HepG2 (cell line): ENCODE results near the gene NCOA6. TPM values are rescaled to one million over a fixed set of nuclear protein-coding genes. Genes with fewer than 3 reads are reported as not detected.

Experiments used
- ARNTL ChIP-seq: sonication (generic); formaldehyde crosslinking; IDR thresholded peaks from 2 replicates; pipeline ENCODE4 v1.4.0; 2020; ENCODE audit warnings: mild to moderate bottlenecking, missing genetic modification reagents
- IRF2 ChIP-seq: IDR thresholded peaks from 2 replicates; pipeline ENCODE4 v1.6.1; 2018; ENCODE audit warnings: missing genetic modification reagents, missing compliant biosample characterization
- KDM3A ChIP-seq: IDR thresholded peaks from 2 replicates; pipeline ENCODE4 v1.6.1; 2018; ENCODE audit warnings: low read depth, missing compliant biosample characterization
- KLF12 ChIP-seq: sonication (generic); formaldehyde crosslinking; IDR thresholded peaks from 2 replicates; pipeline ENCODE4 v1.4.0; 2020; ENCODE audit warnings: missing genetic modification reagents, borderline replicate concordance
- KLF13 ChIP-seq: sonication (generic); formaldehyde crosslinking; IDR thresholded peaks from 2 replicates; pipeline ENCODE4 v1.4.0; 2020; ENCODE audit warnings: mild to moderate bottlenecking, missing genetic modification reagents
- RBM39 ChIP-seq: fragments of 200-400 bp; formaldehyde crosslinking; IDR thresholded peaks from one replicate; pipeline ENCODE4 v1.6.1; 2018; ENCODE audit warnings: antibody characterized with exemption, mild to moderate bottlenecking, low read depth, low read length; ENCODE audit not compliant: poor library complexity, severe bottlenecking
- RFX5 ChIP-seq: IDR thresholded peaks from 2 replicates; pipeline ENCODE4 v1.6.1; 2011; ENCODE audit warnings: low read depth, low read length, improper control_type of control experiment
- SIN3B ChIP-seq: fragments of 150-350 bp; IDR thresholded peaks from 2 replicates; pipeline ENCODE4 v1.6.1; 2014; ENCODE audit warnings: low read length
- WIZ ChIP-seq: sonication (generic); formaldehyde crosslinking; IDR thresholded peaks from 2 replicates; pipeline ENCODE4 v1.5.1; 2020; ENCODE audit warnings: mild to moderate bottlenecking, missing genetic modification reagents
- XBP1 ChIP-seq: sonication (generic); formaldehyde crosslinking; IDR thresholded peaks from 2 replicates; pipeline ENCODE4 v1.5.0; 2020; ENCODE audit warnings: missing genetic modification reagents
- ZFP41 ChIP-seq: sonication (generic); formaldehyde crosslinking; IDR thresholded peaks from 2 replicates; pipeline ENCODE4 v1.4.0; 2020; ENCODE audit warnings: mild to moderate bottlenecking, missing genetic modification reagents, borderline replicate concordance
- ZNF274 ChIP-seq: sonication (generic); formaldehyde crosslinking; IDR thresholded peaks from 2 replicates; pipeline ENCODE4 v1.5.1; 2020; ENCODE audit warnings: mild to moderate bottlenecking, missing genetic modification reagents
- ZNF33B ChIP-seq: sonication (generic); formaldehyde crosslinking; IDR thresholded peaks from 2 replicates; pipeline ENCODE4 v1.5.1; 2020; ENCODE audit warnings: mild to moderate bottlenecking, missing genetic modification reagents
- ZNF569 ChIP-seq: sonication (generic); formaldehyde crosslinking; IDR thresholded peaks from 2 replicates; pipeline ENCODE4 v1.5.0; 2020; ENCODE audit warnings: mild to moderate bottlenecking, missing genetic modification reagents, moderate library complexity, borderline replicate concordance
- ZNF776 ChIP-seq: sonication (generic); formaldehyde crosslinking; IDR thresholded peaks from 2 replicates; pipeline ENCODE4 v1.4.0; 2020; ENCODE audit warnings: mild to moderate bottlenecking, missing genetic modification reagents
- polyA plus RNA-seq, 8 experiments: library from polyadenylated mRNA; depleted of rRNA in 3 of 8; stranded (reverse) in 7 of 8; unstranded in 1 of 8; fragments of >200 nt; fragmentation: Illumina TruSeq in 4 of 8; extraction: Trizol in 4 of 8; gene quantifications; 2 replicates each; pipeline versions ENCODE4 v1.2.1 to v1.2.3, GENCODE V29; 2011 to 2016; ENCODE audit warnings: low read depth in 4 of 8, missing spikeins in 1 of 8, mixed read lengths in 1 of 8; ENCODE audit not compliant: insufficient read depth in 1 of 8
- total RNA-seq, 5 experiments: library from RNA; depleted of rRNA; stranded (reverse); fragments of >200 nt; fragmentation: Illumina TruSeq; extraction: Trizol; gene quantifications; 2 replicates each; pipeline ENCODE4 v1.2.3, GENCODE V29; 2016; ENCODE audit warnings: low read depth in 1 of 5
- TF ChIP-seq, protein P1 (sequence below): sonication (generic); formaldehyde crosslinking; IDR thresholded peaks from 2 replicates; pipeline ENCODE4 v1.5.1; 2020; ENCODE audit warnings: missing genetic modification reagents, mild to moderate bottlenecking, borderline replicate concordance
- TF ChIP-seq, protein P2 (sequence below): IDR thresholded peaks from 2 replicates; pipeline ENCODE4 v1.6.1; 2016; ENCODE audit warnings: missing compliant biosample characterization, missing genetic modification reagents, borderline replicate concordance
- TF ChIP-seq, protein P3 (sequence below): sonication (generic); IDR thresholded peaks from 2 replicates; pipeline ENCODE4 v1.6.1; 2016; ENCODE audit warnings: low read depth, borderline replicate concordance
- TF ChIP-seq, protein P4 (sequence below): sonication (generic); formaldehyde crosslinking; IDR thresholded peaks from 2 replicates; pipeline ENCODE4 v1.5.0; 2020; ENCODE audit warnings: mild to moderate bottlenecking, missing genetic modification reagents, borderline replicate concordance
- TF ChIP-seq, protein P5 (sequence below): sonication (generic); formaldehyde crosslinking; IDR thresholded peaks from 2 replicates; pipeline ENCODE4 v1.5.0; 2020; ENCODE audit warnings: missing genetic modification reagents
- TF ChIP-seq, protein P6 (sequence below): sonication (generic); formaldehyde crosslinking; IDR thresholded peaks from 2 replicates; pipeline ENCODE4 v1.5.0; 2020; ENCODE audit warnings: missing genetic modification reagents

NCOA6 gene
- total and polyA plus RNA-seq, 2 of the 13 experiments (the other 11 are each of a cell fraction or from before 2014, with no cell fraction given): 11.2 to 29.3 TPM

DNA sequence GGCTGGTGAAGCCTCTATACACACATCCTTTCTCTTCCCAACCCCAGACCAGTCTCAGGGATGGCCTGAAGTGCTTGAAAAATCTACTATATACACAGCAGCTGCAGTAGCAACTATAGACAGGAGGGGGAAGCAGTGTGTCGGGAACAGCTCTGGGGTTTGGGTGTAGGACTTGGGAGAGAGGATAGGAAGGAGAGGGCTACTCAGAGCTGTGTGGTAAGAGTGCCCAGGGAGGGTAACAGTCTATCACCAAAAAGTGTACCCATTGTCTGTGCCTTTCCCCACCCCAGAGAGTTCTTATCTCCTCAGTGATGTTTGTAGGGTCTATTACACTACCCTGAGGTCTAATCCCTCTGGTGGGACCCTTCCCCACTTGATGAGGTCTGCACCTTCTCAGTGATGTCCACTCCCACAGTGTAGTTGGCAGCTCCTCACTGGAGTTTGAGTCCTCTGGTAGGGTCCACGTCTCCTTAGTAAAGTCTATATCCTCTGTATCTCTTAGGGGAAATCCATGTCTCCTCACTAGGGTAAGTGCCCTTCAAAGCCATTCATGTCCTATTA is 48.7 kb upstream of the NCOA6 start (continued):
- TF ChIP-seq ARNTL (CRISPR knock-in tag) (0 out of 2 replicates have a peak, but pooled peaks have one; percentile 31), WIZ (CRISPR knock-in tag) (no peak), KLF13 (peak; percentile 53; the same call in 1 of the 2 replicates), XBP1 (CRISPR knock-in tag) (no peak), KLF12 (no peak), ZNF776 (CRISPR knock-in tag) (no peak), ZNF569 (CRISPR knock-in tag) (no peak), RFX5 (no peak), ZNF33B (peak; percentile 98), SIN3B (peak; percentile 70; the same call in 1 of the 2 replicates), IRF2 (CRISPR knock-in tag) (peak; percentile 83), ZNF274 (peak; percentile 18; the same call in 1 of the 2 replicates), KDM3A (CRISPR knock-in tag) (peak; percentile 46; the same call in 1 of the 2 replicates), ZFP41 (CRISPR knock-in tag) (peak; percentile 57; the same call in 1 of the 2 replicates), RBM39 (no peak)
- TF ChIP-seq, protein P1, sequence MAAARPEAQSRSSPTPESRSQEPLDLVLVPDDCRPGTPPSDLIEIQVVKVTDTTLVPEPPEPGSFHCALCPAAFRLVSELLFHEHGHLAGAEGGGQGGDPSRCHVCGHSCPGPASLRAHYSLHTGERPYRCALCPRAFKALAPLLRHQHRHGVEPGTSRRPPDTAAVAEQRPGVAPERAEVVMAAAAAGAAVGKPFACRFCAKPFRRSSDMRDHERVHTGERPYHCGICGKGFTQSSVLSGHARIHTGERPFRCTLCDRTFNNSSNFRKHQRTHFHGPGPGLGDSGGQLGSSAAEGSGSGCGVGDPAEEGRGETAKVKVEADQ: 0 out of 2 replicates have a peak, but pooled peaks have one; percentile 17
- TF ChIP-seq, protein P2, sequence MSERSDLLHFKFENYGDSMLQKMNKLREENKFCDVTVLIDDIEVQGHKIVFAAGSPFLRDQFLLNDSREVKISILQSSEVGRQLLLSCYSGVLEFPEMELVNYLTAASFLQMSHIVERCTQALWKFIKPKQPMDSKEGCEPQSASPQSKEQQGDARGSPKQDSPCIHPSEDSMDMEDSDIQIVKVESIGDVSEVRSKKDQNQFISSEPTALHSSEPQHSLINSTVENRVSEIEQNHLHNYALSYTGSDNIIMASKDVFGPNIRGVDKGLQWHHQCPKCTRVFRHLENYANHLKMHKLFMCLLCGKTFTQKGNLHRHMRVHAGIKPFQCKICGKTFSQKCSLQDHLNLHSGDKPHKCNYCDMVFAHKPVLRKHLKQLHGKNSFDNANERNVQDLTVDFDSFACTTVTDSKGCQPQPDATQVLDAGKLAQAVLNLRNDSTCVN (CRISPR knock-in tag): 0 out of 2 replicates have a peak, but pooled peaks have one; percentile 30
- TF ChIP-seq, protein P3, sequence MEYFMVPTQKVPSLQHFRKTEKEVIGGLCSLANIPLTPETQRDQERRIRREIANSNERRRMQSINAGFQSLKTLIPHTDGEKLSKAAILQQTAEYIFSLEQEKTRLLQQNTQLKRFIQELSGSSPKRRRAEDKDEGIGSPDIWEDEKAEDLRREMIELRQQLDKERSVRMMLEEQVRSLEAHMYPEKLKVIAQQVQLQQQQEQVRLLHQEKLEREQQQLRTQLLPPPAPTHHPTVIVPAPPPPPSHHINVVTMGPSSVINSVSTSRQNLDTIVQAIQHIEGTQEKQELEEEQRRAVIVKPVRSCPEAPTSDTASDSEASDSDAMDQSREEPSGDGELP: no peak
- TF ChIP-seq, protein P4, sequence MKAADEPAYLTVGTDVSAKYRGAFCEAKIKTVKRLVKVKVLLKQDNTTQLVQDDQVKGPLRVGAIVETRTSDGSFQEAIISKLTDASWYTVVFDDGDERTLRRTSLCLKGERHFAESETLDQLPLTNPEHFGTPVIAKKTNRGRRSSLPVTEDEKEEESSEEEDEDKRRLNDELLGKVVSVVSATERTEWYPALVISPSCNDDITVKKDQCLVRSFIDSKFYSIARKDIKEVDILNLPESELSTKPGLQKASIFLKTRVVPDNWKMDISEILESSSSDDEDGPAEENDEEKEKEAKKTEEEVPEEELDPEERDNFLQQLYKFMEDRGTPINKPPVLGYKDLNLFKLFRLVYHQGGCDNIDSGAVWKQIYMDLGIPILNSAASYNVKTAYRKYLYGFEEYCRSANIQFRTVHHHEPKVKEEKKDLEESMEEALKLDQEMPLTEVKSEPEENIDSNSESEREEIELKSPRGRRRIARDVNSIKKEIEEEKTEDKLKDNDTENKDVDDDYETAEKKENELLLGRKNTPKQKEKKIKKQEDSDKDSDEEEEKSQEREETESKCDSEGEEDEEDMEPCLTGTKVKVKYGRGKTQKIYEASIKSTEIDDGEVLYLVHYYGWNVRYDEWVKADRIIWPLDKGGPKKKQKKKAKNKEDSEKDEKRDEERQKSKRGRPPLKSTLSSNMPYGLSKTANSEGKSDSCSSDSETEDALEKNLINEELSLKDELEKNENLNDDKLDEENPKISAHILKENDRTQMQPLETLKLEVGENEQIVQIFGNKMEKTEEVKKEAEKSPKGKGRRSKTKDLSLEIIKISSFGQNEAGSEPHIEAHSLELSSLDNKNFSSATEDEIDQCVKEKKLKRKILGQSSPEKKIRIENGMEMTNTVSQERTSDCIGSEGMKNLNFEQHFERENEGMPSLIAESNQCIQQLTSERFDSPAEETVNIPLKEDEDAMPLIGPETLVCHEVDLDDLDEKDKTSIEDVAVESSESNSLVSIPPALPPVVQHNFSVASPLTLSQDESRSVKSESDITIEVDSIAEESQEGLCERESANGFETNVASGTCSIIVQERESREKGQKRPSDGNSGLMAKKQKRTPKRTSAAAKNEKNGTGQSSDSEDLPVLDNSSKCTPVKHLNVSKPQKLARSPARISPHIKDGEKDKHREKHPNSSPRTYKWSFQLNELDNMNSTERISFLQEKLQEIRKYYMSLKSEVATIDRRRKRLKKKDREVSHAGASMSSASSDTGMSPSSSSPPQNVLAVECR (CRISPR knock-in tag): 0 out of 2 replicates have a peak, but pooled peaks have one; percentile 18
- TF ChIP-seq, protein P5, sequence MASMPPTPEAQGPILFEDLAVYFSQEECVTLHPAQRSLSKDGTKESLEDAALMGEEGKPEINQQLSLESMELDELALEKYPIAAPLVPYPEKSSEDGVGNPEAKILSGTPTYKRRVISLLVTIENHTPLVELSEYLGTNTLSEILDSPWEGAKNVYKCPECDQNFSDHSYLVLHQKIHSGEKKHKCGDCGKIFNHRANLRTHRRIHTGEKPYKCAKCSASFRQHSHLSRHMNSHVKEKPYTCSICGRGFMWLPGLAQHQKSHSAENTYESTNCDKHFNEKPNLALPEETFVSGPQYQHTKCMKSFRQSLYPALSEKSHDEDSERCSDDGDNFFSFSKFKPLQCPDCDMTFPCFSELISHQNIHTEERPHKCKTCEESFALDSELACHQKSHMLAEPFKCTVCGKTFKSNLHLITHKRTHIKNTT: no peak
- TF ChIP-seq, protein P6, sequence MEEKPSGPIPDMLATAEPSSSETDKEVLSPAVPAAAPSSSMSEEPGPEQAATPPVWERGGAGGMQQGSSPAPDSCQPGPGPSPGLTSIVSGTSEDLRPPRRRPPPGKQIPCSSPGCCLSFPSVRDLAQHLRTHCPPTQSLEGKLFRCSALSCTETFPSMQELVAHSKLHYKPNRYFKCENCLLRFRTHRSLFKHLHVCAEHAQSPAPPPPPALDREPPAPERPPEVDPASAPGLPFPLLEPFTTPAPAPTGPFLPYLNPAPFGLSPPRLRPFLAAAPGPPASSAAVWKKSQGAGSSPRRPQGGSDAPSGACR (CRISPR knock-in tag): peak; percentile 7; the same call in 1 of the 2 replicates
